ENCODE data around the gene OR2V1.
"Not testable (repeated sequence)": the region's sequence is repeated elsewhere in the genome, so short reads cannot be mapped to it uniquely, and the experiment has no call there.

Gene OR2V1

DNA sequence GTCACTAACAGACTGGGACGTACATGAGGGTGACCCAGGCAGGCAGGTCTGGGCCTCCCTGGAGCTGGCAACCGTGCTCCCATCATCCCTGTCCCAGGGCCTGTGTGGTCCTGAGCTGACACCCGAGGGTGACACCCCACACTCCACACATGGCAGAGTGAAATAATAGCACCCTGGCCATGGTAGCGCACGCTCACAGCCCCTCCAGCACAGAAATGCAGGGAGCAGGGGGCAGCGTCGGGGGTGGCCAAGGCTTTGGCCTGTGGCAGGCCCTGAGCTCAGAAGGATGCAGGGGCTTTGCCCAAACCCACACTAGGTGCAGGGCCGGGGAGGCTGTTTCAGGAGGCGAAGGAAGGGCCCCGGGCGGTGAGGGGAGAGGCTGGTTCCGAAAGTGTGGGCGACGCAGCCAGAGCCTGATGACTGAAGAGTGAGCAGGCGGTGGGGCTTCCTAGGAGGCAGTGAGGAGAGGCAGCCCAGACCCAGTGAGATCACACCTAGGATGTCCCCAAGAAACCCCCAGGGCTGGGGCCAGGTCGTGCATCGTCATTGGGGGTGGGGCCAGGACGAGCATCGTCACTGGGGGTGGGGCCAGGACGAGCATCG is 29.3 kb upstream of the OR2V1 start:
- DNase-seq (ENCODE audit: low read depth, low spot score) = no peak

- DNase-seq (ENCODE audit: low read depth, low spot score) = no peak
These were observed 28.6 kb upstream of the OR2V1 start for GRCh38 chr5:181159286-181160151.

DNA sequence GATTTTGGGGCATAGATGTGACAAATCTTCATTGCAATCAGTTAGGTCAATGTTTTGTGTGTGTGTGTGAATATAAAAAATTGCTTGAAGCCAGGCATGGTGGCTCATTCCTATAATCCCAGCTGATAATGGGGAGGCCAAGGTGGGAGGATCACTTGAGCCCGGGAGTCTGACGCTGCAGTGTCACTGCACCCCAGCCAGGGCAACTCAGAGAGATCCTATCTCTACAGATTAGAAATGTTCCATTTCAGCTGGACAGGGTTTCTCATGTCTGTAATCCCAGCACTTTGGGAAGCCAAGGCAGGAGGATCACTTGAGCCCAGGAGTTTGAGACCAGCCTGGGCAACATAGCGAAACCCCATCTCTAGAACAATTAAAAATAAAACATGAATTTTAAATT is 27.9 kb upstream of the OR2V1 start:
- DNase-seq (ENCODE audit: low read depth, low spot score) = no peak

DNA sequence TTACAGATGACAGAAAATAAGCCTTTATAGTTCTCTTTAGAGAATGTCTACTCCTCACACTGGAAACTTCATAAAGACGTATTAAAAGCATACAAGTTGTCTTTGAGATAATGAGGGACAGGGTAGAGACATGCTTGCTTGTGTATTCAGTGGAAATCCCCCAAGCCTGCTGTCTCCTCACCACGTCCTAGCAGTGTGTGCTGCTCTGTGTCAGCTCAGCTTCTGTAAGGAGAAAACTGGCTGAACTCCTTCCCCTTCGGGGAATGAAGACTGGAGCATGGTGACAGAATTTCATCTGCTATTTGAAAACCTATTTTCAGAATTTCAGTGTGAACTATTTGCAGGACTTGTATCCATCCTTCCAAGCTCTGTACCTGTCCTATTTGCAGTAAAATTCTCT is 25.8 kb upstream of the OR2V1 start:
- DNase-seq (ENCODE audit: low read depth, low spot score) = no peak

DNA sequence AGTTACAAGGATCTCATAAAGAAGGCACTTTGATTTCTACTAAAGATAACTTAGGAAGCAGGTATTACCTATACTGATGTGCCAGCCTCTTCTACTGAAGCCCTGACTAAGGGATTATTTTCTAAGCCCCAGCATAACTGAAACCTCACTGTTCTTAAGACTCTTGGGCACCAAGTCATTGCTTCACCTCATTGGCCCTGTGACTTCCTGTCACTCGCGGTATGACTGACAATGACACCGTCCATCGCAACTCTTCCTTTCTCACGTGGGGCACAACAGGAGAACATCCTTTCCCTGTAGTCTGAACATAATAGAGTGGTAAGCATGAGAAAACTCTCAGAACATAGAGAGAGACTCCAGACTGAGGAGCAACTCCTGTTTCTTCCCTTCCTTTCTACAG is 22.8 kb upstream of the OR2V1 start:
- DNase-seq (ENCODE audit: low read depth, low spot score) = no peak

DNA sequence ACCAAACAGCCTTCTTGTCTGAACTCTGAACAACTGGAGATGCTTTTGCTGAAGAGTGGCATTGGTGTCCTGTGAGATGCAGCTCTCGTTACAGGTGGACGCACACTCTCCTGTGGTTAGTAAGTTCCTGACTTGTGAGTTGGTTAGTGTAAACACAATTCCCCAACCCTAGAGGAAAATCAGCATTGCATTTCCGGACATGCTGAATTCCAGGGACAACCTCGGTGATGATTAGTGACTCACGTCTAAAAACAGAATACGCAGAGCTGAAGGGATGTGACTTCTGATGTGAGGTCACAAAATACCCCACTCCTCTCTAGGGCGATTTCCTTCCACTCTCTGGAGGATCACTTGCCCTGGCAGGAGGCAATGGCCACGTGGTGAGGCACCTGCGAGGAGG is 21.4 kb upstream of the OR2V1 start:
- no peak for DNase-seq (ENCODE audit: low read depth, low spot score)

DNA sequence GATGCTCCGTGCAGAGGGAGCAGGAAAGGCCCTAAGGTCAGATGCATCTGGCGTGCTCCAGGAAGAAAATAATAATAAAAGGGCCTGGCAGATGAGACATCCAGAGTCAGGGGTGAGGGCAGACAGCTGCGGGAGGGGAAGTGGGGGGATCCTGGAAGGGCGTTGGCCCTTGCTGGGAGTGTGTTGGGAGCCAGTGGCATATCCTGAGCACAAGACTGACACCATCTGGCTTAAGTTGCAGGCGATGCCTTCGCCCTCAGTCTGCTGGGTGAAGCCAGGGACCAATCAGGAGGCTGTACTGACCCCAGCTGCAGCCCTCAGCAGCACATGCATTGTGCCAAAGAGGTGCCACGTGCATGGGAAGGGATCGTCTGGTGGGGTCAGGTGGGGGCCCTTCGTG is 20.2 kb upstream of the OR2V1 start:
- no peak for DNase-seq (ENCODE audit: low read depth, low spot score)

DNA sequence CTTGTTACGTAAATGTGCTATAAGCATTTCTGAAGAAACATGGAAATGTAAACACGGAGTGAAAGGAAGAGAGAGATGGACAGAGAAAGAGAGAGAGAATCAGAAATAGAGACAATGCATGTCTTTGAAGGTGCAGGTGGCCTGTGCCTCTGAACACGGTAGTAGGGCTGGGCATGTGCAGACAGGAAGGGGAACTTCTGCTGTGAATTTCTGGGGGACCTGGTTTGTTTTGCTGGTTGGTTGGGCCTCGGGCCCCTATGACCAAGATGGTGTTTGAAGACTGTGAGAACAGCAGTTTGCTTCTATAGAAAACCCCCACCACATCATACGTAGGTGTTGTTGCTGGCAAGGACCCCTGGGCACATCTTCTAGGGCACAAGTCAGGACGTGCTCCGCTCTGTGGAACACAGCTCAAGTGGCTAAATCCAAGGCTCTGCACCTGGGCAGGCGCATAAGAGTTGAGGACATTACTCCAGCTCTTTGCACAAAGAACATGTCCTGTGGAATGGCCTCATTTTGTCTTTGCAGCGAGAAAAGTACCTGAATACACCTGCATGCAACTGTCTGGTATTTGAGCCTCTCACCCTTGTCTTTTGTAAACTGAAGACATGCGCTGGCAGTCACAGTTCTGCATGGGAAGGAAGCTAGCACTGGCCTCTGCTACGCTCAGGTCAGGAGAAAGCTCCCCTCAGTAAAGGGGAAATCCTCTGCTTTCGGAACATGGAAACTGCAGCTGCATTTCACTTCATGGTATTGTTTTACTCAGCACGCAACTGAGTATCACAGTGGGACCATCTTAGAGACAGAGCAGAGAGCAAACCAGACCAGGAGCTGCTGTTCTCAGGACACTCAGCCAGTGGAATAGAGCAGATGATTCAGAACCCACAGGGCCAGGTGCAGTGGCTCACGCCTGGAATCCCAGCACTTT is 19.1 kb upstream of the OR2V1 start:
- DNase-seq (ENCODE audit: low read depth, low spot score) = no peak

DNA sequence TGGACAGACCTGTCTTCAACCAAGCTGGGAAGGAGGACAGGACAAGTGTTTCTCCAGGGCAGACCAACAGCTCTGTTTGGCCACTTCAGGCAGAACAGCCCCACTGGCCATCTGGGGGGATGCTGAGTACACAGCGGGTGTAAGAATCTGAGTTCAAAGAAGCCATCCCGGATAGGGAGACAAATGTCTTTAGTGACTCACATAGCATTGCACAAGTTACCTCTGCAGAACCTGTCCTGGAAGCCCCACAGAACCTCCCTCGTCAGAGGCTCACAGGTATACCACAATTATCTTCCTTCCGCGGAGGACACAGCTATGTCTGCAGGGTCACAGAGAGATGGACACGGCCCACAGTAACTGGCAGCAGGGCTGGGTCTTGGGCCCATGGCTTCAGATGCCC is 18.4 kb upstream of the OR2V1 start:
- no peak for DNase-seq (ENCODE audit: low read depth, low spot score)

GRCh38 chr5:181146927-181147636 is 16.1 kb upstream of the OR2V1 start, which contains the start of gene OR2V2:
Gene OR2V2, plus strand, starts transcription at chr5:181147586. Its CDS starts 7,357 bp downstream, at chr5:181154943.
- not testable (repeated sequence) for DNase-seq (ENCODE audit: low read depth, low spot score)

GRCh38 chr5:181145133-181145532 is 14.2 kb upstream of the OR2V1 start:
- no peak for DNase-seq (ENCODE audit: low read depth, low spot score)

DNA sequence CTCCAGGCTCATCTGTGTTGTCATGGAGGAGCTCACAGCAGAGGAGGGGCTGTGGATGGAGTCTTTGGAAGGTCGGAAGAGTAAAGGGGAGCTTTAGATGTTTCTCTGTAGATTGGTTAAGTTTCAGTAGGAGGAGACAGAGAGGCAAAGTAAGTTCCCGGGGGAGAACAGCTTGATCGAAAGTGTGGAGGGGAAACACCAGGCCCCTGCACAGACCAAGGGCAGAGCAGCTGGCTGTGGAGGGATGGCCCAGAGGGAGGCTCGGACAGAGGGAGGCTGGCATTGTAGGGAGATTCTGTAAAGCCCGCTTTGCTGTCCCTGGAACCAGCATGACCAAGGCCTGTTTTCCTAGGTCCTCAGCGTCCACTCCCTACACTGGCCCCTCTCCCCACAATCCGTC is 11.1 kb upstream of the OR2V1 start:
- no peak for DNase-seq (ENCODE audit: low read depth, low spot score)

DNA sequence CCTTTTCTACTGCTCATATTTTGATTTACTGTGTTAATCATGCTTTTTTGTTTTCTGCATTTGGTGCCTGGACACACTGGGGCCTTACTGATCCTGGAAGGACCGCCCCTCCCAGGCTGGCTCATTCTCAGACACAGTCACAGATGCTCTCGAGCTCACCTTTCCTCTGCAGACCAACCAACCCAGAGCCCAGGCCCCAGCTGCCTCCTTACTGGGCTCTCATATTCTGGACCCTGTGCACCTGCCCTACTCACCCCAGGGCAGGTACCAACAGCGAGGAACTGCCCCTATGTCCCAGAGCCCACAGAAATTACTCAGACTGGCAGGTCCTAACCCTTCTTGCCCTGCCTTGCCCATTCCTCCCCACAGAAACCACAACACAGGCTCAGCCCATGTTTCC is 9.8 kb upstream of the OR2V1 start:
- DNase-seq (ENCODE audit: low read depth, low spot score) = no peak

GRCh38 chr5:181138258-181138657 is 7.3 kb upstream of the OR2V1 start:
- DNase-seq (ENCODE audit: low read depth, low spot score) = no peak

DNA sequence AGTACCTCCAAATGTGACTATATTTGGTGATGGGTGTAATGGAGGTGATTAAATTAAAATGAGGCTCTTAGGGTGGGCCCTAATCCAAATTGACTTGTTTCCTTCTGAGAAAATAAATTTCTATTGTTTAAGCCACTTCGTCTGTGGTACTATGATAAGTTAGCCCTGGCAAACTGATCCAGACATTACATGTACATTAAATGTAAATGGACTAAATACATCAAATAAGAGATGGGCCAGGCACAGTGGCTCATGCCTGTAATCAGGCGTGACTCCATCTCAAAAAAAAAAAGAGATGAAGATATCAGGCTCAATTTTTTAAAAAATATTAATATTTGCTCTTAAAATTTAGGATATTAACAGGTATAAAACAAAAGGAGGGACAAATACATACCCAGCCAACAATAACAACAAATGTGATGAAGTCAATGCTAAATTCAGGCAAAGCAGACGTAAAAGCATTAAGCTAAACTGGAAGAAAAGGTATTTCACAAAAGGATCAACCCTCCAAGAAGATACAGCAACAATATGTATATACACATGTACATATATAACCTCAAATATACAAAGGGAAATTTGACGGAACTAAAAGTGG is 5.5 kb upstream of the OR2V1 start:
- no peak for DNase-seq (ENCODE audit: low read depth, low spot score)

DNA sequence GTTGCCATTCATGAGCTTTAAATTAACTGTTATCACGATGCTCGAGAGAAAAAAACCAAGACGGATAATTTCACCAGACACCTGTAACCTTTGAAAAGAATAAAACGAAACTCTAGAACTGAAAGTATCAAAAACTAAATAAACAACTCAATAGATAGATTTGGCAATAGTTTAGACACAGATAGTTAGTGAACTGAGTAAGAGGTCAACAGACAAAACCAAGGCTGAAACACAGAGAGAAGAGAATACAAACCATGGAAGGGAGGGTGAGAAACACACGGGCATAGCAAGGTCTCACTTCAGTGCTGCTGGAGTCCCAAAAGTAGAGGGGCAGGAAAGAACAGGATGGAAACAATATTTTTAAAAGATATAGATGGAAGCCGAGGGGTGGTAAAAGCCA is 3.3 kb upstream of the OR2V1 start:
- DNase-seq (ENCODE audit: low read depth, low spot score) = no peak

- peak; percentile 32 for DNase-seq (ENCODE audit: low read depth, low spot score)
These were observed 2.8 kb upstream of the OR2V1 start for GRCh38 chr5:181133610-181134231.

GRCh38 chr5:181133083-181133482 is 2.1 kb upstream of the OR2V1 start:
- DNase-seq (ENCODE audit: low read depth, low spot score) = no peak

DNA sequence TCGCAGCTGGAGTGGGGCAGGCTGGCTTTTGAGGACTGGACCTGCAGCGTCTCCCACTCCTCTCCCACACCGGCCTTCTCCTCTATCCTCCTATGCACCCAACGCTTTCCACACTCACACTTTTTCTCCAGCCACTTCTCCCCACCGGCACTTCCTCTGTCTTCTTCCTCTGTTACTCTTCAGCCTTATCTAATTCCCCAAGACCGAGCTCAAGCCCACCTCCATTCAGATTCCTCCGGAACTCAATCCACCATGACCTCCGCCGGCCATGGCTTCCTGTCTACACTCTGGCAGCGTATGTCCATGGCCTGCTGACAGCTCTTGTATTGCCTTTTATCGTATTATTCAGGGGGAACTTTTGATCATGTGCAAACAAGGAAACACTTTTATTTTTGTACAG is 545 bp upstream of the OR2V1 start:
- DNase-seq (ENCODE audit: low read depth, low spot score) = no peak

GRCh38 chr5:181130081-181130480 is 888 bp downstream of the OR2V1 start:
- not testable (repeated sequence) for DNase-seq (ENCODE audit: low read depth, low spot score)

DNA sequence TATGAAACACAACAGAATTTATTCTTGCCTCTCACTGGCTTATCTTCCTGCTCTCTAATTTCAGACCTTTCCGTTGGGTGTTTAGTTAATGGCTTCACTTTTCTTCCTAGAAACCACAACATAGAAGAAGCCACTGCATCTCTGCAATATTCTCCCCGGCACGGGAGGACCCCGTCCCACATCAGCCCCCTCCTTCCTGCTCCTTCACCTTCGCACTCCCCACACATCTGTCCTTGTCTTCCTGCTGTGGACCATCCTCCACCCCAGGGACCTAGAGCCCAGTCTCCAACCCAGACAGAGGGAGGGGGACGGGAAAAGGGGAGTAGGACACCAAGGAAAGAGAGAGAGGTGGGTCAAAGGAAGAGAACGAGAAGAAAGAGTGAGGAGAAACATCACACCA is 1.4 kb downstream of the OR2V1 start:
- no peak for DNase-seq (ENCODE audit: low read depth, low spot score)

All from smooth muscle cell of the brain vasculature (primary cell).